Body of pancreas (tissue), 4 donors: ENCODE data around the gene RALGAPA1.

ENCODE experiments used
- POLR2A ChIP-seq, 3 donors: fragments of 450-650 bp; IDR thresholded peaks; one replicate each; pipeline ENCODE4 v1.6.1; 2016; ENCODE audit warnings: antibody characterized with exemption in 3 of 3, mild to moderate bottlenecking in 2 of 3
- TF ChIP-seq, protein P1 (sequence below), 7 experiments: fragments of 450-650 bp in 4 of 7; fragments of 200-600 bp in 3 of 7; sonication (generic) in 3 of 7; IDR thresholded peaks; one replicate each; pipeline ENCODE4 v1.5.1; 2016 to 2019; ENCODE audit warnings: antibody characterized with exemption in 7 of 7

DNA sequence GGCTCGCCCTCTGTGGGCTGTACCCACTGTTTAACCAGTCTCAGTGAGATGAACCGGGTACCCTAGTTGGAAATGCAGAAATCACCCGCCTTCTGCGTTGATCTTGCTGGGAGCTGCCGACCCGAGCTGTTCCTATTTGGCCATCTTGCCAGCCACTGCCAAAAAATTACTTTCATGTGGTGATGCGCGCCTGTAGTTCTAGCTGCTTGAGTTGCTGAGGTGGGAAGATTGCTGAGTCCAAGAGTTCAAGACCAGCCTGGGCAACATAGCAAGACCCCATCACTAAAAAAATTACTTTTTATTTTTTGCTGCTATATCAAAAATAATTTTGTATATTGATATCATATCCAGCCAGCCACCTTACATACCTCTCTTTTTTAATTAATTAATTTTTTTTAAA is 35.4 kb upstream of the RALGAPA1 start:
- TF ChIP-seq, protein P1, sequence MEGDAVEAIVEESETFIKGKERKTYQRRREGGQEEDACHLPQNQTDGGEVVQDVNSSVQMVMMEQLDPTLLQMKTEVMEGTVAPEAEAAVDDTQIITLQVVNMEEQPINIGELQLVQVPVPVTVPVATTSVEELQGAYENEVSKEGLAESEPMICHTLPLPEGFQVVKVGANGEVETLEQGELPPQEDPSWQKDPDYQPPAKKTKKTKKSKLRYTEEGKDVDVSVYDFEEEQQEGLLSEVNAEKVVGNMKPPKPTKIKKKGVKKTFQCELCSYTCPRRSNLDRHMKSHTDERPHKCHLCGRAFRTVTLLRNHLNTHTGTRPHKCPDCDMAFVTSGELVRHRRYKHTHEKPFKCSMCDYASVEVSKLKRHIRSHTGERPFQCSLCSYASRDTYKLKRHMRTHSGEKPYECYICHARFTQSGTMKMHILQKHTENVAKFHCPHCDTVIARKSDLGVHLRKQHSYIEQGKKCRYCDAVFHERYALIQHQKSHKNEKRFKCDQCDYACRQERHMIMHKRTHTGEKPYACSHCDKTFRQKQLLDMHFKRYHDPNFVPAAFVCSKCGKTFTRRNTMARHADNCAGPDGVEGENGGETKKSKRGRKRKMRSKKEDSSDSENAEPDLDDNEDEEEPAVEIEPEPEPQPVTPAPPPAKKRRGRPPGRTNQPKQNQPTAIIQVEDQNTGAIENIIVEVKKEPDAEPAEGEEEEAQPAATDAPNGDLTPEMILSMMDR (IDR thresholded peaks at IDR 0.05), result no peak
- TF ChIP-seq POLR2A (IDR thresholded peaks at IDR 0.05), result no peak
